HEK293 (cell line): ENCODE data around the gene ACP4.

ENCODE experiments used
- EGR2 ChIP-seq: fragments of 450-650 bp; formaldehyde crosslinking; IDR thresholded peaks from 2 replicates; pipeline ENCODE4 v1.5.1; 2016; ENCODE audit warnings: low read depth, missing biosample characterization, missing genetic modification characterization
- GLIS1 ChIP-seq: fragments of 450-650 bp; formaldehyde crosslinking; IDR thresholded peaks from 2 replicates; pipeline ENCODE4 v1.5.1; 2016; ENCODE audit warnings: missing biosample characterization, missing genetic modification characterization
- GLIS2 ChIP-seq: fragments of 450-650 bp; formaldehyde crosslinking; IDR thresholded peaks from 2 replicates; pipeline ENCODE4 v1.5.1; 2016; ENCODE audit warnings: missing biosample characterization, missing genetic modification characterization
- SCRT1 ChIP-seq: fragments of 450-650 bp; formaldehyde crosslinking; IDR thresholded peaks from 2 replicates; pipeline ENCODE4 v1.5.1; 2016; ENCODE audit warnings: missing biosample characterization, missing genetic modification characterization, borderline replicate concordance
- ZBTB21 ChIP-seq: fragments of 450-650 bp; formaldehyde crosslinking; IDR thresholded peaks from 2 replicates; pipeline ENCODE4 v1.5.1; 2017; ENCODE audit warnings: missing biosample characterization, missing genetic modification characterization
- ZBTB44 ChIP-seq: fragments of 450-650 bp; IDR thresholded peaks from 2 replicates; pipeline ENCODE4 v1.5.1; 2018; ENCODE audit warnings: missing biosample characterization, mild to moderate bottlenecking, missing genetic modification characterization
- ZBTB6 ChIP-seq: fragments of 450-650 bp; formaldehyde crosslinking; IDR thresholded peaks from 2 replicates; pipeline ENCODE4 v1.5.1; 2017; ENCODE audit warnings: missing biosample characterization, missing genetic modification characterization
- ZFP37 ChIP-seq: fragments of 450-650 bp; formaldehyde crosslinking; IDR thresholded peaks from 2 replicates; pipeline ENCODE4 v1.5.1; 2016; ENCODE audit warnings: missing biosample characterization, missing genetic modification characterization
- ZFP69B ChIP-seq: fragments of 450-650 bp; formaldehyde crosslinking; IDR thresholded peaks from 2 replicates; pipeline ENCODE4 v1.5.1; 2016; ENCODE audit warnings: missing biosample characterization, missing genetic modification characterization
- ZNF146 ChIP-seq: fragments of 450-650 bp; formaldehyde crosslinking; IDR thresholded peaks from 2 replicates; pipeline ENCODE4 v1.5.1; 2016; ENCODE audit warnings: missing biosample characterization, missing genetic modification characterization
- ZNF221 ChIP-seq: fragments of 450-650 bp; formaldehyde crosslinking; IDR thresholded peaks from 2 replicates; pipeline ENCODE4 v1.5.1; 2017; ENCODE audit warnings: missing biosample characterization, missing genetic modification characterization, borderline replicate concordance
- ZNF26 ChIP-seq: fragments of 450-650 bp; formaldehyde crosslinking; IDR thresholded peaks from 2 replicates; pipeline ENCODE4 v1.5.1; 2016; ENCODE audit warnings: missing biosample characterization, missing genetic modification characterization
- ZNF266 ChIP-seq: fragments of 450-650 bp; formaldehyde crosslinking; IDR thresholded peaks from 2 replicates; pipeline ENCODE4 v1.5.1; 2016; ENCODE audit warnings: missing biosample characterization, missing genetic modification characterization, low read depth
- ZNF274 ChIP-seq, 2 experiments: fragments of 200-500 bp in 1 of 2; fragments of 450-650 bp in 1 of 2; sonication (Bioruptor generic) in 1 of 2; formaldehyde crosslinking in 1 of 2; IDR thresholded peaks; 2 replicates each; pipeline versions ENCODE4 v1.5.1 to v1.6.1; 2014 to 2016; ENCODE audit warnings: borderline replicate concordance in 1 of 2, inconsistent platforms in 1 of 2, low read length in 1 of 2, missing biosample characterization in 1 of 2, missing genetic modification characterization in 1 of 2
- ZNF354C ChIP-seq: fragments of 450-650 bp; formaldehyde crosslinking; IDR thresholded peaks from 2 replicates; pipeline ENCODE4 v1.5.1; 2016; ENCODE audit warnings: missing biosample characterization, missing genetic modification characterization, low read depth, borderline replicate concordance
- ZNF624 ChIP-seq: fragments of 450-650 bp; formaldehyde crosslinking; IDR thresholded peaks from 2 replicates; pipeline ENCODE4 v1.5.1; 2017; ENCODE audit warnings: missing biosample characterization, missing genetic modification characterization
- ZNF776 ChIP-seq: fragments of 450-650 bp; formaldehyde crosslinking; IDR thresholded peaks from 2 replicates; pipeline ENCODE4 v1.5.0; 2017; ENCODE audit warnings: missing biosample characterization, missing genetic modification characterization, borderline replicate concordance
- ZNF791 ChIP-seq: fragments of 450-650 bp; formaldehyde crosslinking; IDR thresholded peaks from 2 replicates; pipeline ENCODE4 v1.5.1; 2016; ENCODE audit warnings: missing biosample characterization, missing genetic modification characterization
- ZSCAN30 ChIP-seq: fragments of 450-650 bp; IDR thresholded peaks from 2 replicates; pipeline ENCODE4 v1.5.1; 2018; ENCODE audit warnings: missing biosample characterization, mild to moderate bottlenecking, missing genetic modification characterization, moderate library complexity
- ZSCAN4 ChIP-seq: fragments of 450-650 bp; formaldehyde crosslinking; IDR thresholded peaks from 2 replicates; pipeline ENCODE4 v1.5.1; 2017; ENCODE audit warnings: missing biosample characterization, missing genetic modification characterization
- ZXDB ChIP-seq: fragments of 450-650 bp; formaldehyde crosslinking; IDR thresholded peaks from 2 replicates; pipeline ENCODE4 v1.5.1; 2016; ENCODE audit warnings: missing biosample characterization, missing genetic modification characterization
- TF ChIP-seq, protein P1 (sequence below): fragments of 450-650 bp; formaldehyde crosslinking; IDR thresholded peaks from 2 replicates; pipeline ENCODE4 v1.5.1; 2016; ENCODE audit warnings: missing biosample characterization, missing genetic modification characterization
- TF ChIP-seq, protein P2 (sequence below): fragments of 450-650 bp; formaldehyde crosslinking; IDR thresholded peaks from 2 replicates; pipeline ENCODE4 v1.5.1; 2016; ENCODE audit warnings: missing biosample characterization, missing genetic modification characterization
- TF ChIP-seq, protein P3 (sequence below): fragments of 450-650 bp; formaldehyde crosslinking; IDR thresholded peaks from 2 replicates; pipeline ENCODE4 v1.5.1; 2016; ENCODE audit warnings: missing biosample characterization, missing genetic modification characterization
- TF ChIP-seq, protein P4 (sequence below): fragments of 450-650 bp; formaldehyde crosslinking; IDR thresholded peaks from 2 replicates; pipeline ENCODE4 v1.5.1; 2016; ENCODE audit warnings: missing biosample characterization, missing genetic modification characterization

The ACP4 gene

DNA sequence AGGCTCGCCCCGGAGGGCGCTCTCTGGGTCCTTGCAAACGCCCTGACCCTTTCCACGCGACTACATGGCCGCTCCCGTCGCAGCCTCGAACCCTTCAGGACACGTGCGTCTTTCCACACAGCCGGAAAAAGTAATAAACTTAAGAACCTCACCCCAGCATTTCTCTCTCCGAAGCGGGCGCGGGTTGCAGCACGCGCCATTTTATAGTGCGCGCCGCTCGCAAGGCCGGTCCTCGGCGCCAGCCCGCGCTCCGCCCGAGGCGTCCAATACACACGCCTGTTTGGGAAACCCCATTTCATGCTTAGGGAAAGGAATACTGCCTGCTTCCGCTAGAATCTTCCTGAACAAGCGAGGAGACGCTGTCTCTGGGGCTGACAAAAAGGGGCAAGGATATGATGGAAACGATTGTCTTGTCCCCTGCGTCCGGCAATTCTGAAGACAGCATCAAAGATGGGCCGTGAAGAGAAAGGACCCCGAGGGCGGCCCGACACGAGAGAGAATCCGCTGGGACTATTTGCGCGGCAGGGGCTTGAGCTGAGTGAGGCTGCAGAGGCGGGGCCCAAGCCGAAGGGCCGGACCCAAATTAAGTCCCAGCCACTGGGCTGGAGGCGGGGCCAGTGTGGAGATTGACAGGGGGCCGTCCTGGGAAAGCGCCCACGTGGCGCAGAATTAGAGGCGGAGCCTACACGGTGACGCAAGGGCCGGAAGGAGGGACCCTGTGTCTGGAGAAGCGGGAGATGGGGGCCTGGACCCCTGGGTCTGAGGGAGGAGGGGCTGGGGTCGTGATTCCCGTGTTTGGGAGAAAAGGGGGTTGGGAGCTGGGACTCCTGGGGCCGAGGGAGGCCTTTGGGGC is 14.4 kb downstream of the ACP4 start (continued):
- TF ChIP-seq ZBTB21 (tag by site-specific recombination), result peak; percentile 15; the same call in 1 of the 2 replicates
- no peak for TF ChIP-seq ZBTB6 (tag by site-specific recombination)
- TF ChIP-seq GLIS1 (tag by site-specific recombination), result peak; percentile 30; the same call in 1 of the 2 replicates
- TF ChIP-seq EGR2 (tag by site-specific recombination), result peak; percentile 24; the same call in 1 of the 2 replicates
- peak; percentile 98 for TF ChIP-seq ZXDB (tag by site-specific recombination)
- no peak for TF ChIP-seq ZNF266 (tag by site-specific recombination)
- no peak for TF ChIP-seq ZNF221 (tag by site-specific recombination)
- no peak for TF ChIP-seq ZBTB44 (tag by site-specific recombination)
- peak; percentile 42 for TF ChIP-seq ZSCAN4
- peak; percentile 66; the same call in 1 of the 2 replicates for TF ChIP-seq GLIS2 (tag by site-specific recombination)
- TF ChIP-seq ZNF354C, result no peak
- no peak for TF ChIP-seq ZNF26 (tag by site-specific recombination)
- no peak for TF ChIP-seq ZNF791
- no peak for TF ChIP-seq ZNF776 (tag by site-specific recombination)
- TF ChIP-seq, protein P1, sequence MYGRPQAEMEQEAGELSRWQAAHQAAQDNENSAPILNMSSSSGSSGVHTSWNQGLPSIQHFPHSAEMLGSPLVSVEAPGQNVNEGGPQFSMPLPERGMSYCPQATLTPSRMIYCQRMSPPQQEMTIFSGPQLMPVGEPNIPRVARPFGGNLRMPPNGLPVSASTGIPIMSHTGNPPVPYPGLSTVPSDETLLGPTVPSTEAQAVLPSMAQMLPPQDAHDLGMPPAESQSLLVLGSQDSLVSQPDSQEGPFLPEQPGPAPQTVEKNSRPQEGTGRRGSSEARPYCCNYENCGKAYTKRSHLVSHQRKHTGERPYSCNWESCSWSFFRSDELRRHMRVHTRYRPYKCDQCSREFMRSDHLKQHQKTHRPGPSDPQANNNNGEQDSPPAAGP (tag by site-specific recombination), result peak; percentile 55
- TF ChIP-seq ZNF274 (IDR thresholded peaks at IDR 0.05; ENCODE audit: low read length), result no peak
- TF ChIP-seq ZNF274 (tag by site-specific recombination; IDR thresholded peaks at IDR 0.05; ENCODE audit: borderline replicate concordance), result no peak
- TF ChIP-seq ZNF624 (tag by site-specific recombination), result no peak
- TF ChIP-seq, protein P2, sequence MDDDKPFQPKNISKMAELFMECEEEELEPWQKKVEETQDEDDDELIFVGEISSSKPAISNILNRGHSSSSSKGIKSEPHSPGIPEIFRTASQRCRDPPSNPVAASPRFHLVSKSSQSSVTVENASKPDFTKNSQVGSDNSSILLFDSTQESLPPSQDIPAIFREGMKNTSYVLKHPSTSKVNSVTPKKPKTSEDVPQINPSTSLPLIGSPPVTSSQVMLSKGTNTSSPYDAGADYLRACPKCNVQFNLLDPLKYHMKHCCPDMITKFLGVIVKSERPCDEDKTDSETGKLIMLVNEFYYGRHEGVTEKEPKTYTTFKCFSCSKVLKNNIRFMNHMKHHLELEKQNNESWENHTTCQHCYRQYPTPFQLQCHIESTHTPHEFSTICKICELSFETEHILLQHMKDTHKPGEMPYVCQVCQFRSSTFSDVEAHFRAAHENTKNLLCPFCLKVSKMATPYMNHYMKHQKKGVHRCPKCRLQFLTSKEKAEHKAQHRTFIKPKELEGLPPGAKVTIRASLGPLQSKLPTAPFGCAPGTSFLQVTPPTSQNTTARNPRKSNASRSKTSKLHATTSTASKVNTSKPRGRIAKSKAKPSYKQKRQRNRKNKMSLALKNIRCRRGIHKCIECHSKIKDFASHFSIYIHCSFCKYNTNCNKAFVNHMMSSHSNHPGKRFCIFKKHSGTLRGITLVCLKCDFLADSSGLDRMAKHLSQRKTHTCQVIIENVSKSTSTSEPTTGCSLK (tag by site-specific recombination), result no peak
- TF ChIP-seq ZFP37, result peak; percentile 97
- no peak for TF ChIP-seq SCRT1 (tag by site-specific recombination)
- TF ChIP-seq ZNF146 (tag by site-specific recombination), result peak; percentile 8; the same call in 1 of the 2 replicates
- TF ChIP-seq ZSCAN30, result peak; percentile 76
- TF ChIP-seq, protein P3, sequence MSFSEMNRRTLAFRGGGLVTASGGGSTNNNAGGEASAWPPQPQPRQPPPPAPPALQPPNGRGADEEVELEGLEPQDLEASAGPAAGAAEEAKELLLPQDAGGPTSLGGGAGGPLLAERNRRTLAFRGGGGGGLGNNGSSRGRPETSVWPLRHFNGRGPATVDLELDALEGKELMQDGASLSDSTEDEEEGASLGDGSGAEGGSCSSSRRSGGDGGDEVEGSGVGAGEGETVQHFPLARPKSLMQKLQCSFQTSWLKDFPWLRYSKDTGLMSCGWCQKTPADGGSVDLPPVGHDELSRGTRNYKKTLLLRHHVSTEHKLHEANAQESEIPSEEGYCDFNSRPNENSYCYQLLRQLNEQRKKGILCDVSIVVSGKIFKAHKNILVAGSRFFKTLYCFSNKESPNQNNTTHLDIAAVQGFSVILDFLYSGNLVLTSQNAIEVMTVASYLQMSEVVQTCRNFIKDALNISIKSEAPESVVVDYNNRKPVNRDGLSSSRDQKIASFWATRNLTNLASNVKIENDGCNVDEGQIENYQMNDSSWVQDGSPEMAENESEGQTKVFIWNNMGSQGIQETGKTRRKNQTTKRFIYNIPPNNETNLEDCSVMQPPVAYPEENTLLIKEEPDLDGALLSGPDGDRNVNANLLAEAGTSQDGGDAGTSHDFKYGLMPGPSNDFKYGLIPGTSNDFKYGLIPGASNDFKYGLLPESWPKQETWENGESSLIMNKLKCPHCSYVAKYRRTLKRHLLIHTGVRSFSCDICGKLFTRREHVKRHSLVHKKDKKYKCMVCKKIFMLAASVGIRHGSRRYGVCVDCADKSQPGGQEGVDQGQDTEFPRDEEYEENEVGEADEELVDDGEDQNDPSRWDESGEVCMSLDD (tag by site-specific recombination), result peak; percentile 52
- no peak; the same call in 1 of the 2 replicates for TF ChIP-seq ZFP69B
- TF ChIP-seq, protein P4, sequence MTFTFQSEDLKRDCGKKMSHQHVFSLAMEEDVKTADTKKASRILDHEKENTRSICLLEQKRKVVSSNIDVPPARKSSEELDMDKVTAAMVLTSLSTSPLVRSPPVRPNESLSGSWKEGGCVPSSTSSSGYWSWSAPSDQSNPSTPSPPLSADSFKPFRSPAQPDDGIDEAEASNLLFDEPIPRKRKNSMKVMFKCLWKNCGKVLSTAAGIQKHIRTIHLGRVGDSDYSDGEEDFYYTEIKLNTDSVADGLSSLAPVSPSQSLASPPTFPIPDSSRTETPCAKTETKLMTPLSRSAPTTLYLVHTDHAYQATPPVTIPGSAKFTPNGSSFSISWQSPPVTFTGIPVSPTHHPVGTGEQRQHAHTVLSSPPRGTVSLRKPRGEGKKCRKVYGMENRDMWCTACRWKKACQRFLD (tag by site-specific recombination), result no peak
